Mucosa of gallbladder (tissue), 1 donor: Measurements from ENCODE around the gene ZNF385B. TPM values are rescaled to one million over a fixed set of nuclear protein-coding genes. Genes with fewer than 3 reads are reported as not detected.

Source experiments
- DNase-seq: peaks from one replicate; pipeline ENCODE4 v3.0.0-alpha.2; 2020; ENCODE audit warnings: low spot score
- total RNA-seq: library from RNA; stranded (reverse); gene quantifications from one replicate; pipeline ENCODE4 v1.2.1, GENCODE V29; 2021
- donor health status: DM: no; HTN: no; CAD: no.

ZNF385B gene
- total RNA-seq, 1 donor from 2014 or later, result 3.2 TPM

- DNase-seq, result no peak
Observed at GRCh38 chr2:179856205-179856604, 5.2 kb downstream of the ZNF385B start.

GRCh38 chr2:179855673-179856072, 5.7 kb downstream of the ZNF385B start:
- DNase-seq, result no peak

DNA sequence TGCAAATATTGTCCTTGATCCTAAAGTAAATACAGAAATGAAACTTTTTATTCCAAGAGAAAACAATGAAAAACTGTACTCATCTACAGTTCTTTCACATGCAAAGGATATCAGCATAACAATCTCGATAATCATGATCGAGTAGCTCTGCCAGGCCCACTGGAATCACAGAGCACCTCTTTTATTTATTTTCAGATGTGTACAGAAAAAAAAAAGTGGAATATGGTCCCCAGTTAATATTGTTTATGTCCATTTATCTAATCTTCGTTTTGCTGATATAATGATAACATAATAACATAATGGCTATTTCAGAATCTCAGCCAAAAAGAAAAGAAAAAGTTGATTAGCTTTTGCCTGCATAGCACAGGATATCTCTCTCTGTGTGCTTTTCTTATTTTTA, 6.5 kb downstream of the ZNF385B start:
- no peak for DNase-seq

DNA sequence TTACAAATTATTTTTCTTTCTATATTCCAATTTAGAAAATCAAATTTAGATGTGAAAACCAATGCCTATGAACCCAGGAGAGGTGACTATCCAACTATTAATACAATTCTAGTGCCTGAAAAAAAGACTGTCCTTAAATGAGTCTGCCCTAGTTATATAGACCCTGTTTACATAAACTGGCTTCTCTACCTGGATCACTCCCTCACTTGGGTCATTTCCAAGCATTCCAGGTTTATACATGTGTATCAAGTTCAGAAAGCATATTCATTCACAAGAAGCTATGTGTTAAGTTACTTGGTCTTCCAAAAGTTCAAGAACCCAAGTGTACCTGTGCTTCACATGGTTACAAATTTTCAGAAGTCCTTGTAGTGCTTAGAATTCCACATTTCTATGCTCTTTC, 8.3 kb downstream of the ZNF385B start:
- no peak for DNase-seq

DNA sequence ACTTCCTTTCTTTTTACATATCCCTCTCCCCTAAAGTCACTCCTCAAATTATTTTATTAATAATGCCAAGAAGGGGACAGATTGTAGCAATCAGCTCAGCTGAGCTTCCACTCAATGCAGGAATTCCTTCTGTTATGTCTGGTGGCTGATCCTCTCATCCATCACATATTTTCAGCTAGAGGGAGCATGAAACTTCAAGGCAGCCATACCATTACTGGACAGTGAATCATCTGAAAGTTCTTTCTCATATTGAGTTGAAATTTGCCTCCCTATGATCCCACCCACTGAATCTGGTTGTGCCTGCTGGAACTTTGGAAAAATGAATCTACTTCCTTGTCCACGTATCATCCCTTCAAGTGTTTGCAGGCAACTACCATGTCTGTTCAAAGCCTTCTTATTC, 11.2 kb downstream of the ZNF385B start:
- no peak for DNase-seq

DNA sequence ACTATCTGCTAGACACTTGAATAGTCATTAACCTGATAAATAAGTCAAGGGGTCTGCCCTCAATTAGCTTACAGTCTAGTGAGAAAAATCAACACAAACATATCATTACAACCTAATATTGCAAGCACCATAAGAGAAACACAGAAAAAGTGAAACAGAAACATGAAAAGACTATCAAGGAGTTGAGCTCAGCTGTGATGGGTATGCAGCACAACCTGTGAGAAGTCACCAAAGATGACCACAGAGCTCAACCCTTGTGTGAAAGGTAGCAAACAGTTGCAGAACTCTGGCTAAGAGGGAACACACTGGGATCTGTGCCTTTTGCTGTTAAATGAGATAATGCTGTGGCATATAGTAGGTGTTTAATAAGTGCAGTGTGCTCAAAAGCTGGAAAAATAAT, 11.7 kb downstream of the ZNF385B start:
- DNase-seq, result no peak

DNA sequence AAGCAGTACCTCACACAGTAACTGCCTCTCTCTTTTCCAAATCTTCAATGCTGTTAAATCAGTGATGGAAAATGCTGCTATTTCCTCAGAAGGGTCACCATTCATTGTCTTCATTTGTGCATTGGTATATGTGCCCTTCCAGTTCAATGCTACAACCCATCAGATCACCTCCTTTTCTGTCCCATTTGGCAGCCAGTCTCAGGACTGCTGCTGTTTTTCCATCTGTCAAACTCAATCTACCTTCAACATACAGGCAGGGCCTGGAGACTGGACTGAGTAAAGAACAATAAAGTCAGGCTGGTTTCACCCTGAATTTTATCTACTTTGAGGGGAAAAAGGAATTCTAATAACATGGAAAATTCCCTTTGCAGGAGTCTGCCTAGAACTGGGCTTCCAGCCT, 17.9 kb downstream of the ZNF385B start:
- DNase-seq, result no peak

DNA sequence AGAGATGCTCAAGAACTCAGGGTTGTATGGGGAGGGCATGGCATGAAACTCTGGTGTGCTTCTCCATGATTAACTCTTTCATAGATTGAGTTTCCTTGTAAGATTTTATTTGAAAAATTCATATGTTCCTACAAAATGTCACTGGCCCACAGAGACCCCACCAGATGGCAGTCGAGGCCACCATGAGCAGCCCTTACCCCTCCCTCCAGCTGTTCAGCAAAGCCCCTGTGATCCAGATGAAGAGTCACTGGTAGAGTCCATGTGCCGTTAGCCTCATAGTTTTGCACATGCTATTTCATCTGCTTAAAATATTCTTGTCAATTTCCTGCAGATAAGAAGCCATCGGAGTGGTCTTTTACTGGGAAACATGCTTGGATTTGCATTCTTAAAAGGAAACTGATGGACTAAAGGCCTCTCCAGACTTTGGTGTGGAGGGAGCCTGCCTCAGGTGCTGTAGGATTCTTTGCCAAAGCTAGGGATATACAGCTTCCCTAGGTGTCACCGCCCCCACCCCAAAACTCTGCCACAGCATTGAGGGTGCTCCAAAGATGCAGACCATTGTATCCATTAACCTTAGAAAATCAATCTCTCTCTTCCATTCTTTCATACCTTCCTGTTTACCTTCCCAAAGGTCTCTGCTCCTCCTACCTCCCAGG, 18.8 kb downstream of the ZNF385B start:
- no peak for DNase-seq

- DNase-seq, result no peak
Observed at GRCh38 chr2:179840840-179841239, 20.6 kb downstream of the ZNF385B start.

DNA sequence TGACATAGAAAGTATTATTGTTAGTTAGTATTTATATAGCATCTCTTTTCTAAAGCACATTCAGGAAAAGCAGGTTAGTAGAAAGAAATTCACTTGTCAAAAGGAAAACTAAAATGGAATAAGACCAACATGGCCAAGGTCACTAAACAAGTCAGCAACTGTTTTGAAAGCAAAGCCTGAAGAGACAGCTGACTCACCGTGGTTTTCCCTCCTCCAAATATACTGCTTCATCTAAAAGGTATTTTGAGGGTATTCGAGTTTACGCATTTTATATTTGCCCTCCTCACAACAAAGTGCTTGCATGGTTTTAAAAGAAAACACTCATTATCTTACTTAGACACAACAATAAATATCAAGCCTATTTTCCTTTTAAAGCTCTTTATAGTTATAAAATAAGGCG, 24.0 kb downstream of the ZNF385B start:
- no peak for DNase-seq

DNA sequence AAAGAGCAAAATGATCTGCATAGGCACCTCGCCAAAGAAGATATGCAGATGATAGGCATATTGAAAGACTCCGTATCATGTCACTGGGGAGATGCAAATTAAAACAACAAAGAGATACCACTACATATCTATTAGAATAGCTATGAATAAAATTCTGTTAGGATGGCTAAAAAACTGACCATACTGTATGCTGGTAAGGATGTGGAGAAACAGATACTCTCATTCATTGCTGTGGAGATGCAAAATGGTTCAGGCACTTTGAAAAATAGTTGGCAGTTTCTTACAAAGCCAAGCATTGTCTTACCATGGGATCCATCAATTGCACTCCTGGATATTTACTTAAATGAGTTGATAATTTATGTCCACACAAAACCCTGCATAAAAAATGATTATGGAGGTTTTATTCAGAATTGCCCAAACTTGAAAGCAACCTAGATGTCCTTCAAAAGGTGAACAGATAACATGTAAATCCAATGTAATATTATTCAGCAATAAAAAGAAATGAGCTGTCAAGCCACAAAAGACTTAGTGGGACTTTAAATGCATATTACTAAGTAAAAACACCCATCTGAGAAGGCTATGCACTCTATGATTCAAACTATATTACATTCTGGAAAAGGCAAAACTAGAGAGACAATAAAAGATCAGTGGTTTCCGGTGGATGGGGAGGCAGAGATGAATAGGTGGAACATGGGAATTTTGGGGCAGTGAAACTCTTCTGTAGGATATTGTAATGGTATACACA, 31.2 kb downstream of the ZNF385B start:
- no peak for DNase-seq

DNA sequence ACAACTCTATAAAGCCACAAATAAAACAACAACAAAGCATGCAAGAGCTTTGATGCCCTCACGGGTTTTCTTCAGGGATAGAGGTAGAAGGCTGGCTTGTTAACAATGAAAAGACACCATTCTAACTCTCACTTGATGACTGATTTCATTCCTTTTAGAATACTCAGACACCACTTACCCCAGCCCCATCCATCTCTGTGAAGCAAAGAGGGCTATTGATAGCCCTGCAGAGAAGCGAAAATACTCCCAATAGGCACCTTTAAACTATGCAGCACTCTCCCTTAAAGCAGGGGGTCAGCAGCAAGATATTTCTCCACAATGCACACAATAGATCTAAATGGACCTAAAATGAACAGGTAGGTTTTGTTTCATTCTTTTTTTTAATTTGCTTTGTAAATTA, 35.1 kb downstream of the ZNF385B start:
- no peak for DNase-seq

DNA sequence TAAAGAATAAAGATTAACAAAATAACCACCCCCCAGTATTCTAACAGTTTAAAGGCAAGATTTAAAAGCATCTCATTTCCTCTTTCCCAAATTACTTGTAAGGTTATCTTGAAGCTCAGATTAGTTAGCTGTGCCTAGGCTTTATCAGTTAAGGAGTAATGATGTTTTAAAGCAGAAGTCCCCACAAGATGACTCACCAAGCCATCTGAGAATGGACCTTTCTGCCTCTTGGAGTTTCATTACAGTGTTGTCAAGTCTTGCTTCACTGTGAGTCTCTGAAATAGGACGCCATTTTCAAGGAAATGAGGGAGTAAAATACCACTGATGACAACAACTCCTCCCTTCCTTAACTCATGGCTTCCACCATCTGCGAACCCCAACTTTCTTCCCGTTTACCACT, 35.9 kb downstream of the ZNF385B start:
- DNase-seq, result no peak

DNA sequence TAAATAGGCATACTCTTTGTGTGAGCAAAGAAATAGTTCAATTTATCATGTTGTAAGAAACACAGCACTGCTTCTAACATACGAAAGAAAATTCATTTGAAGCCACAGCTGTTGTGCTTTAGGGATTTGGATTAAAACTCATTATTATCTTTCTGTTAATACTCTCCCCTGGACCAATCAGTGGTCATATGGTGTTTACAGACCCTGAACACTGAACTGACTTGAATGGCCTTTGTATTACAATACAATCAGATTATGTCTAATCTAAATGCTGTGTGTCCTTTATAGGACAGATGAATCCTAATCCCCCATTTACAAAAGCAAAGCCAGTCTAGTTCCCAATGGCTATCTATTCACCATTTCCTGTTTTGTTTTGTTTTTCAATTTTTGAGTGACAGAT, 36.5 kb downstream of the ZNF385B start:
- no peak for DNase-seq

DNA sequence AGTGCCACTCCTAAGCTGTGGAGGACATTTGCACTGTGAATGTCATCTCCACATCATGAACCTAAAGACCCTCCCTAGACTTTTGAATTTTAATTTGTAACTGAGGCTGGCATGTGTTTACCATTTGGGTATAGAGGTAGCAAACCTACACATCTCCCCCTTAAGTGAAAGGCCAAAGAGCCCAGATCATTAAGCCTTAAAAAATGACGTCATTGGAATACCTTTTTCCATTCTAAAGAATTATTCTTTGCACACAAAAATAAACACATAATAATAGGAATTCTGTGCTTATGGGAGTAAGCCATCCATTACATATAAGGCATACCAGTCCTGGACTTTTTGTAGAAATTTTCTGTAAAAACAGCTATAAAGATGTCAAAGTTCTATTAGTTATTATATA, 38.9 kb downstream of the ZNF385B start:
- no peak for DNase-seq

GRCh38 chr2:179818546-179818945, 42.9 kb downstream of the ZNF385B start:
- DNase-seq, result no peak

DNA sequence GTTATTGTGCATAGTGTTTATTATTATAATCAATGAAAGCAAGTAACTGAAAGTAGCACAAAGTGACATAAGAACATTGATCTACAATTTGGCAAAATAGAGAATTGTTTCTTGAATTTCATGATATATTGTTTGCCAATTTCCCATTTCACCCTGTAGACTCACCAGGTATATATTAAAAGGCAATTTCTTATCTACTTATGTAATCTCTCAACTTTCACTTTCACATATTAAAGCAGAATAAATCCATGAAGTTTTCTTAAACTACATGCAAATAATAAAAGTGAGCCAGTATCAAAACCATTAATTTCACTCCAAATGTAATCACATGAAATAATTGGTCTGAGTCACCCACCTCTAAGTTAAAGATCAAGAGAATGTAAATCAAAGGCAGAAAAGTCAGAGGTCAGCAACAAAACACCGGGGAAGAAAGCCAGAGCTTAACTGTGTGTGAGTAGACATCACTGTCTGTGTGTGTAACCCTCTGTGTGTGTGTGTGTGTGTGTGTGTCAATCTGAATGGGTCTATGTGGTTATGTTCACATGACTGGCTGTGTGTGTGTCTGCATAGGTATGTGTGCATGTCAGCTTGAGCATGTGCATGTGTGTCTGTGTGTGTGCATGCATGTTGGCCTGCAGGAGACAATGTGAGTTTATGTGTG, 44.1 kb downstream of the ZNF385B start:
- no peak for DNase-seq

- DNase-seq, result no peak
Observed at GRCh38 chr2:179814050-179814449, 47.4 kb downstream of the ZNF385B start.

GRCh38 chr2:179812501-179812900, 48.9 kb downstream of the ZNF385B start:
- DNase-seq, result no peak

- no peak for DNase-seq
Observed at GRCh38 chr2:179811042-179811441, 50.4 kb downstream of the ZNF385B start.

DNA sequence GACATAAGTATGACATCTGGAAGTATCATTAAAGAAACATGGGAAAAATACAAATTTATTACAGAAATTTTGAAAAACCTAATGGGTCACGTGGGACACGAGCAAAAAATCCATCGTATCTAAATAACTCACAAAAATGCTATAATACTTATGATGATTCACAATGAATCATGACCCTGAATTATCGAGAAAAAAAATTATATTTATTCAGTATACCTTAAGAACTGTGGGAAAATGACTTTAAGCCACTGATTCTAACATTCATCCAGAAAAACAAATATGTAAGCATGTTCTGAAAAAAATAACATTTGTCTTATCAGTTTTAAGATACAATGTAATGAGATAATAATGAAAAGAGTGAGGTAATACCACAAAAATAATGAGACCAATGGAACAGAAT, 51.8 kb downstream of the ZNF385B start:
- DNase-seq, result no peak

DNA sequence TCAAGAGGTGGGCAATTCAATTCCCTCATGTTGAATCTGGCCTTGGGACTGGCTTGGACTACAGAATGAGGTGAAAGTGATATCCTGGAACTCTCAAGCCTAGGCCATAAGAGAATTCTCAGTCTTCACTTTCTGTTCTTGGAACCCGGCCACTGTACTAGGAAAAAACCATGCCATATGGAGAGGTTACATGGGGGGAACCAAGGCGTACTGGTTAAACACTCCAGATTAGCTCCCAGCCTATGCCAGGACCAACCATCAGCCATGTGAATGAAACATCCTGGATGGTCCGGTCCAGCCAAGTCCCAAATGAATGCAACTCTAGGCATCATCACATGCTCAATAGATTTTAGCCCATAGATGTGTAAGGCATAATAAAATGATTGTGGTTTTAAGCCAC, 56.4 kb downstream of the ZNF385B start:
- DNase-seq, result no peak

DNA sequence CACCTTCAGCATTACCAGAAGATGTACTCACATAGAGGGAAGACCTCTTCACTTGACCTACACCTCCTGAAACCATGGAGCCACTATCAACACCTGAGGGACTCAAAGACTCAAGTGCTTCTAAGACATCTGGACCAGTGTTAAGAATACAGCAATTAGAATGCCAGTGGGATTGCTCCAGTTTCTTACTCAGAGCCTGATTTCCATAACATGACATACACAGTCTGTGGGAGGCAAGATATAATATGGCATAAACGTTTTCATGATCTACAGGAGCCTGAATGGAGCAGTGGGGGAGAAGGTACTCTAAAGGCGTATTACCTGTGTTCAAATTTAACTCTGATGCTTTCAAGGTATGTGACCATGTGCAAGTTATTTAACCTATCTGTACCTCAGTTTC, 57.2 kb downstream of the ZNF385B start:
- no peak for DNase-seq
